HG03039 (cell line): Measurements from ENCODE around the gene NPM1.
A peak's percentile ranks its signal among the peaks of the same experiment; 100 is the strongest.
"Not testable (repeated sequence)": the region's sequence is repeated elsewhere in the genome, so short reads cannot be mapped to it uniquely, and the experiment has no call there.

ENCODE experiments used
- ATAC-seq: cut with Tn5 transposase; IDR thresholded peaks from one replicate; pipeline ENCODE4 v1.9.1; 2021; ENCODE audit warnings: mild to moderate bottlenecking, moderate library complexity; ENCODE audit not compliant: unreplicated experiment

NPM1 gene

GRCh38 chr5:171387345-171387969 lies at the start of gene NPM1:
NPM1 (plus strand) TSS chr5:171387849; CDS start chr5:171387949, 100 bp downstream.
- peak; percentile 74 for ATAC-seq

GRCh38 chr5:171340042-171340441 lies 47.6 kb upstream of the NPM1 start:
- no peak for ATAC-seq

- no peak for ATAC-seq
These were observed 47.2 kb upstream of the NPM1 start for GRCh38 chr5:171340491-171340890.

GRCh38 chr5:171342362-171343111 lies 45.1 kb upstream of the NPM1 start:
- ATAC-seq, result no peak

- ATAC-seq, result no peak
These were observed 42.6 kb upstream of the NPM1 start for GRCh38 chr5:171344936-171345608.

- ATAC-seq, result no peak
These were observed 36.0 kb upstream of the NPM1 start for GRCh38 chr5:171351536-171352073.

- ATAC-seq, result peak; percentile 91
These were observed 32.3 kb upstream of the NPM1 start for GRCh38 chr5:171355302-171355724.

GRCh38 chr5:171357843-171358242 lies 29.8 kb upstream of the NPM1 start:
- no peak for ATAC-seq

- not testable (repeated sequence) for ATAC-seq
These were observed 26.5 kb upstream of the NPM1 start for GRCh38 chr5:171361151-171361550.

GRCh38 chr5:171363249-171363648 lies 24.4 kb upstream of the NPM1 start:
- not testable (repeated sequence) for ATAC-seq

- no peak for ATAC-seq
These were observed 23.8 kb upstream of the NPM1 start for GRCh38 chr5:171363846-171364245.

- ATAC-seq, result no peak
These were observed 22.3 kb upstream of the NPM1 start for GRCh38 chr5:171365351-171365750.

- no peak for ATAC-seq
These were observed 21.0 kb upstream of the NPM1 start for GRCh38 chr5:171366645-171367044.

GRCh38 chr5:171367424-171368370 lies 20.0 kb upstream of the NPM1 start:
- no peak for ATAC-seq

GRCh38 chr5:171369056-171369455 lies 18.6 kb upstream of the NPM1 start:
- no peak for ATAC-seq

- ATAC-seq, result no peak
These were observed 17.8 kb upstream of the NPM1 start for GRCh38 chr5:171369898-171370297.

GRCh38 chr5:171370881-171371280 lies 16.8 kb upstream of the NPM1 start:
- not testable (repeated sequence) for ATAC-seq

- ATAC-seq, result no peak
These were observed 16.3 kb upstream of the NPM1 start for GRCh38 chr5:171371326-171371725.

GRCh38 chr5:171379961-171380360 lies 7.7 kb upstream of the NPM1 start:
- ATAC-seq, result no peak

GRCh38 chr5:171384416-171384815 lies 3.2 kb upstream of the NPM1 start:
- ATAC-seq, result not testable (repeated sequence)
